Peyer's patch (tissue), 4 donors: ENCODE data around the gene FCMR.

Source experiments
- POLR2A ChIP-seq, 2 donors: fragments of 450-650 bp; IDR thresholded peaks; one replicate each; pipeline ENCODE4 v1.5.1; 2017; ENCODE audit warnings: antibody characterized with exemption in 2 of 2, mild to moderate bottlenecking in 2 of 2, moderate library complexity in 2 of 2
- TF ChIP-seq, protein P1 (sequence below), 6 experiments: fragments of 450-650 bp in 4 of 6; fragments of 200-600 bp in 2 of 6; sonication (generic) in 1 of 6; IDR thresholded peaks; one replicate each; pipeline ENCODE4 v1.5.1; 2017 to 2019; ENCODE audit warnings: antibody characterized with exemption in 6 of 6, mild to moderate bottlenecking in 3 of 6, moderate library complexity in 1 of 6

DNA sequence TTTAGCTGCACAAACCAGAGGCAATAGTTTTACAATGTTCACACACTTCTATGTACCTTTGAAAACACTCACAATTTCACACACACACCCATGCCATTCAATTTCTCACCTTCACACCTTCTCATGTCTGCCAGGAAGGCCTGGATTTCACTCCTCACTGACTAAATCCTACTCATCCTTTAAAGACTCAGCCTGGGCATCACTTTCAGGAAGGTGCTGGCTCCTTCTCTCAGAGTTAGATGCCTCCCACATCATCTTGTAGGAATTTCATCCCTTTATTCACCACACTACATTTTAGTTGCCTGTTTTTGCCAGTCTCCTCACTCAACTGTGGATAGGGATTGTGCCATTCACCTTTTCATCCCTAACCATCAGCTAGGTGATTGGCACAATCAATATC, 54.0 kb downstream of the FCMR start:
- no peak for TF ChIP-seq POLR2A (IDR thresholded peaks at IDR 0.05)
- TF ChIP-seq, protein P1, sequence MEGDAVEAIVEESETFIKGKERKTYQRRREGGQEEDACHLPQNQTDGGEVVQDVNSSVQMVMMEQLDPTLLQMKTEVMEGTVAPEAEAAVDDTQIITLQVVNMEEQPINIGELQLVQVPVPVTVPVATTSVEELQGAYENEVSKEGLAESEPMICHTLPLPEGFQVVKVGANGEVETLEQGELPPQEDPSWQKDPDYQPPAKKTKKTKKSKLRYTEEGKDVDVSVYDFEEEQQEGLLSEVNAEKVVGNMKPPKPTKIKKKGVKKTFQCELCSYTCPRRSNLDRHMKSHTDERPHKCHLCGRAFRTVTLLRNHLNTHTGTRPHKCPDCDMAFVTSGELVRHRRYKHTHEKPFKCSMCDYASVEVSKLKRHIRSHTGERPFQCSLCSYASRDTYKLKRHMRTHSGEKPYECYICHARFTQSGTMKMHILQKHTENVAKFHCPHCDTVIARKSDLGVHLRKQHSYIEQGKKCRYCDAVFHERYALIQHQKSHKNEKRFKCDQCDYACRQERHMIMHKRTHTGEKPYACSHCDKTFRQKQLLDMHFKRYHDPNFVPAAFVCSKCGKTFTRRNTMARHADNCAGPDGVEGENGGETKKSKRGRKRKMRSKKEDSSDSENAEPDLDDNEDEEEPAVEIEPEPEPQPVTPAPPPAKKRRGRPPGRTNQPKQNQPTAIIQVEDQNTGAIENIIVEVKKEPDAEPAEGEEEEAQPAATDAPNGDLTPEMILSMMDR (IDR thresholded peaks at IDR 0.05): no peak
